ENCODE measurements around the gene HIRA. TPM values are rescaled to one million over a fixed set of nuclear protein-coding genes. Genes with fewer than 3 reads are reported as not detected.

The HIRA gene
- total and polyA plus RNA-seq, 9 of the 15 experiments (the other 6 are each of a cell fraction or from before 2014, with no cell fraction given), result 0.96 to 132 (median 58.4) TPM

DNA sequence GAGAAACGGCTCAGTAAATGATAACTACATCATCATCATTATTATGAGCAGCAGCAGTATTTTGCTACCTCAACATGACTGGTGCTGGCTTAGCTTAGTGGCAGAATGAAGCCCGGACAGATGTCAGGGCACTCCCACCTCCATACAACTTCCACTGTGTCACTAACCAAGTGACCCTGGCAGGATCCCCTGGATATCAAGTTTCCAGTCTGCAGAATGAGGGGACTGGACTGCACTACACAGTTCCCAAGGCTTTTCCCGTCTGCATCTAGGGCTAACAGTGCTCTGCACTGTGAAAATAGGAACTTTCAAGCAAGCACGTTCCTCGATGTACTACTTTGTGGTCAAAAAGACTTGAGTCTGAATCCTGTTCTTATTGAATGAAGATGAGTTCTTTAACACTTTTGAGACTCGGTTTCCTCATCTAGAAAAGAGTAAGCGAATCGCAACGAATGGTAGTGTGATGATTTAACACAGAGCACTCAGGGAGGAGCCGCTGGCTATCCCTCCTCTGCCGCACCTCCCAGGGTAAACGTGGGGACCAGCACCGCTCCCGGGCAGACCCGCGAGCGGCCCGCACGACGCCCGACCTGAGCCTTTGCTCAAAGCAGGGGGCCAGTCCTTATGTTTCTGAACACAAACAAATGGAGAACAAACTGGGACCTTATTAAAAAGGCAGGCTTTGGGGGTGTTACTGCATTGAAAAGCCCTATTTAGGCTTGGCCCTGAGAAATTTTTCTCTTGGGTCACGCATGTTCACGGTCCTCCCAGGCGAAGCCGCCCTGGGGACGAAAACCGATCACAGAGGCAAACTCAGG, 140.9 kb downstream of the HIRA start (continued):
- TF ChIP-seq HDAC3 (IDR thresholded peaks at IDR 0.05; ENCODE audit: borderline replicate concordance, partially characterized antibody) (no peak), GABPB2 (CRISPR knock-in tag; conservative IDR thresholded peaks at IDR 0.05) (no peak), POLR2A (conservative IDR thresholded peaks at IDR 0.05) (no peak), JUN (IDR thresholded peaks at IDR 0.05; ENCODE audit: borderline replicate concordance, low read depth, low read length) (no peak), JUN (CRISPR knock-in tag; IDR thresholded peaks at IDR 0.05; ENCODE audit: borderline replicate concordance) (no peak), EP400 (IDR thresholded peaks at IDR 0.05) (no peak), ARNT (IDR thresholded peaks at IDR 0.05) (no peak), MCM3 (IDR thresholded peaks at IDR 0.05) (no peak), NFIX (CRISPR knock-in tag; IDR thresholded peaks at IDR 0.05; ENCODE audit: low read depth) (no peak), GATAD2A (IDR thresholded peaks at IDR 0.05) (no peak), DPF2 (IDR thresholded peaks at IDR 0.05) (0 out of 2 replicates have a peak, but pooled peaks have one; percentile 10), ZFP1 (CRISPR knock-in tag; IDR thresholded peaks at IDR 0.05) (no peak), SIN3B (IDR thresholded peaks at IDR 0.05; ENCODE audit: low read depth) (no peak), E2F3 (CRISPR knock-in tag; IDR thresholded peaks at IDR 0.05) (no peak), FOXJ3 (CRISPR knock-in tag; IDR thresholded peaks at IDR 0.05) (no peak), ZBTB1 (CRISPR knock-in tag; IDR thresholded peaks at IDR 0.05; ENCODE audit: borderline replicate concordance, low read depth) (no peak), PREB (CRISPR knock-in tag; IDR thresholded peaks at IDR 0.05) (no peak), POLR3A (IDR thresholded peaks at IDR 0.05; ENCODE audit: borderline replicate concordance, extremely low read depth, insufficient read depth, insufficient read length) (no peak), JUND (IDR thresholded peaks at IDR 0.05; ENCODE audit: borderline replicate concordance, low read depth, low read length) (no peak), JUND (tag; IDR thresholded peaks at IDR 0.05; ENCODE audit: borderline replicate concordance, low read depth, low read length) (no peak), SP1 (CRISPR knock-in tag; IDR thresholded peaks at IDR 0.05) (peak; percentile 55; the same call in 1 of the 2 replicates)
- TF ChIP-seq, protein P1, sequence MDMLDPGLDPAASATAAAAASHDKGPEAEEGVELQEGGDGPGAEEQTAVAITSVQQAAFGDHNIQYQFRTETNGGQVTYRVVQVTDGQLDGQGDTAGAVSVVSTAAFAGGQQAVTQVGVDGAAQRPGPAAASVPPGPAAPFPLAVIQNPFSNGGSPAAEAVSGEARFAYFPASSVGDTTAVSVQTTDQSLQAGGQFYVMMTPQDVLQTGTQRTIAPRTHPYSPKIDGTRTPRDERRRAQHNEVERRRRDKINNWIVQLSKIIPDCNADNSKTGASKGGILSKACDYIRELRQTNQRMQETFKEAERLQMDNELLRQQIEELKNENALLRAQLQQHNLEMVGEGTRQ (CRISPR knock-in tag; IDR thresholded peaks at IDR 0.05), result no peak
- TF ChIP-seq, protein P2, sequence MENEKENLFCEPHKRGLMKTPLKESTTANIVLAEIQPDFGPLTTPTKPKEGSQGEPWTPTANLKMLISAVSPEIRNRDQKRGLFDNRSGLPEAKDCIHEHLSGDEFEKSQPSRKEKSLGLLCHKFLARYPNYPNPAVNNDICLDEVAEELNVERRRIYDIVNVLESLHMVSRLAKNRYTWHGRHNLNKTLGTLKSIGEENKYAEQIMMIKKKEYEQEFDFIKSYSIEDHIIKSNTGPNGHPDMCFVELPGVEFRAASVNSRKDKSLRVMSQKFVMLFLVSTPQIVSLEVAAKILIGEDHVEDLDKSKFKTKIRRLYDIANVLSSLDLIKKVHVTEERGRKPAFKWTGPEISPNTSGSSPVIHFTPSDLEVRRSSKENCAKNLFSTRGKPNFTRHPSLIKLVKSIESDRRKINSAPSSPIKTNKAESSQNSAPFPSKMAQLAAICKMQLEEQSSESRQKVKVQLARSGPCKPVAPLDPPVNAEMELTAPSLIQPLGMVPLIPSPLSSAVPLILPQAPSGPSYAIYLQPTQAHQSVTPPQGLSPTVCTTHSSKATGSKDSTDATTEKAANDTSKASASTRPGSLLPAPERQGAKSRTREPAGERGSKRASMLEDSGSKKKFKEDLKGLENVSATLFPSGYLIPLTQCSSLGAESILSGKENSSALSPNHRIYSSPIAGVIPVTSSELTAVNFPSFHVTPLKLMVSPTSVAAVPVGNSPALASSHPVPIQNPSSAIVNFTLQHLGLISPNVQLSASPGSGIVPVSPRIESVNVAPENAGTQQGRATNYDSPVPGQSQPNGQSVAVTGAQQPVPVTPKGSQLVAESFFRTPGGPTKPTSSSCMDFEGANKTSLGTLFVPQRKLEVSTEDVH (IDR thresholded peaks at IDR 0.05; ENCODE audit: low read depth, partially characterized antibody), result no peak
- TF ChIP-seq, protein P3, sequence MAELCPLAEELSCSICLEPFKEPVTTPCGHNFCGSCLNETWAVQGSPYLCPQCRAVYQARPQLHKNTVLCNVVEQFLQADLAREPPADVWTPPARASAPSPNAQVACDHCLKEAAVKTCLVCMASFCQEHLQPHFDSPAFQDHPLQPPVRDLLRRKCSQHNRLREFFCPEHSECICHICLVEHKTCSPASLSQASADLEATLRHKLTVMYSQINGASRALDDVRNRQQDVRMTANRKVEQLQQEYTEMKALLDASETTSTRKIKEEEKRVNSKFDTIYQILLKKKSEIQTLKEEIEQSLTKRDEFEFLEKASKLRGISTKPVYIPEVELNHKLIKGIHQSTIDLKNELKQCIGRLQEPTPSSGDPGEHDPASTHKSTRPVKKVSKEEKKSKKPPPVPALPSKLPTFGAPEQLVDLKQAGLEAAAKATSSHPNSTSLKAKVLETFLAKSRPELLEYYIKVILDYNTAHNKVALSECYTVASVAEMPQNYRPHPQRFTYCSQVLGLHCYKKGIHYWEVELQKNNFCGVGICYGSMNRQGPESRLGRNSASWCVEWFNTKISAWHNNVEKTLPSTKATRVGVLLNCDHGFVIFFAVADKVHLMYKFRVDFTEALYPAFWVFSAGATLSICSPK (IDR thresholded peaks at IDR 0.05; ENCODE audit: borderline replicate concordance), result no peak
